Tibial nerve (tissue), 3 donors: Measurements from ENCODE around the gene PDIA6.

ENCODE experiments used
- CTCF ChIP-seq, 5 experiments: fragments of 200-600 bp in 3 of 5; fragments of 450-650 bp in 2 of 5; sonication (generic) in 3 of 5; IDR thresholded peaks; one replicate each; pipeline ENCODE4 v1.5.1; 2016 to 2019; ENCODE audit warnings: antibody characterized with exemption in 5 of 5, mild to moderate bottlenecking in 3 of 5, moderate library complexity in 2 of 5
- POLR2A ChIP-seq, 2 donors: fragments of 450-650 bp; IDR thresholded peaks; one replicate each; pipeline ENCODE4 v1.6.1; 2017; ENCODE audit warnings: antibody characterized with exemption in 2 of 2, mild to moderate bottlenecking in 2 of 2, moderate library complexity in 2 of 2

GRCh38 chr2:10757814-10758286 lies 54.7 kb downstream of the PDIA6 start:
- no peak for TF ChIP-seq CTCF (IDR thresholded peaks at IDR 0.05)
- TF ChIP-seq POLR2A (IDR thresholded peaks at IDR 0.05): no peak
